ENCODE results near the gene UBAP1. TPM values are rescaled to one million over a fixed set of nuclear protein-coding genes. Genes with fewer than 3 reads are reported as not detected.
"Not testable (repeated sequence)": the region's sequence is repeated elsewhere in the genome, so short reads cannot be mapped to it uniquely, and the experiment has no call there.

UBAP1 gene
- total RNA-seq, 1 donor from 2014 or later: 51.9 TPM

DNA sequence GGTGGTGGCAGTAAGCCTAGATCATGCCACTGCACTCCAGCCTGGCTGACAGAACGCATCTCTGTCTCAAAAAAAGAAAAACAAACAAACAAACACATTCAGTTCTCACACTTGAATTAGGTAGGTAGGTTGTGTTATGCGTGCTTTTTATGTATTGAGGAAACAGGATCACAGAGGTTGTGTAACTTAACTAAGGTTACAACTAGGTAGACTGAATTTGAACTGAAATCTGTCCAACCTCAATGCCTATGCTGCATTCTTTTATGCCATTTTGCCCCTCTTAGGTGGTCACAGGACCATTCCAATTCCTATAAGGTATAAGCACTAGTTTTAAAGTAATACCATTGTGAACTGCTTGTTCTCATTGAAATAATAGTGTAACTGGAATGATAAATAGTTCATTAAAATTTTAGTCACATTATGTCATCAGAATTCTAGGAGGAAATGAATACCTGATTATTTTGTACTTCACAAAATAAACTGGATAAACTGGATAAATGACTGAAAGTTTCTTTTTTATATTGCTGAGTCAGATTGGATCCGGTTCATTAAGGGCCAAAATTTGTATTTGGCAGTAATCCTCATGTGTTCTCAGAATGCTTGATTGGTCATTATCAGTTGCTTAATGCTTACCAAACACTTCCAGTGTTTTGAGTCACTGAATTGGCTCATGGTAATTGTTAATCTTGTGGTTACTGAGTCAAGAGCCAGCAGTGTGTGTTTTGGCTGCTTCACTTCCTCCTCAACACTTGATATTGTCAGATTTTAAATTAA lies 7.1 kb downstream of the UBAP1 start:
- H3K27me3 ChIP-seq: no peaks in the 10 kb centered on the region
- peaks cover 7% of the 10 kb centered on the region for H3K36me3 ChIP-seq
- H3K4me3 ChIP-seq: no peak overlapping the region
- intact Hi-C loops (cut with DNase I): no loop called here
- ATAC-seq (peak; percentile 96), DNase-seq (no peak)
- H3K27ac ChIP-seq: peak overlapping the region; percentile 61
- peaks cover 31% of the 10 kb centered on the region for H3K4me1 ChIP-seq
- TF ChIP-seq, protein P1, sequence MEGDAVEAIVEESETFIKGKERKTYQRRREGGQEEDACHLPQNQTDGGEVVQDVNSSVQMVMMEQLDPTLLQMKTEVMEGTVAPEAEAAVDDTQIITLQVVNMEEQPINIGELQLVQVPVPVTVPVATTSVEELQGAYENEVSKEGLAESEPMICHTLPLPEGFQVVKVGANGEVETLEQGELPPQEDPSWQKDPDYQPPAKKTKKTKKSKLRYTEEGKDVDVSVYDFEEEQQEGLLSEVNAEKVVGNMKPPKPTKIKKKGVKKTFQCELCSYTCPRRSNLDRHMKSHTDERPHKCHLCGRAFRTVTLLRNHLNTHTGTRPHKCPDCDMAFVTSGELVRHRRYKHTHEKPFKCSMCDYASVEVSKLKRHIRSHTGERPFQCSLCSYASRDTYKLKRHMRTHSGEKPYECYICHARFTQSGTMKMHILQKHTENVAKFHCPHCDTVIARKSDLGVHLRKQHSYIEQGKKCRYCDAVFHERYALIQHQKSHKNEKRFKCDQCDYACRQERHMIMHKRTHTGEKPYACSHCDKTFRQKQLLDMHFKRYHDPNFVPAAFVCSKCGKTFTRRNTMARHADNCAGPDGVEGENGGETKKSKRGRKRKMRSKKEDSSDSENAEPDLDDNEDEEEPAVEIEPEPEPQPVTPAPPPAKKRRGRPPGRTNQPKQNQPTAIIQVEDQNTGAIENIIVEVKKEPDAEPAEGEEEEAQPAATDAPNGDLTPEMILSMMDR (IDR thresholded peaks at IDR 0.05): no peak
- H3K9me3 ChIP-seq: no peaks in the 10 kb centered on the region

DNA sequence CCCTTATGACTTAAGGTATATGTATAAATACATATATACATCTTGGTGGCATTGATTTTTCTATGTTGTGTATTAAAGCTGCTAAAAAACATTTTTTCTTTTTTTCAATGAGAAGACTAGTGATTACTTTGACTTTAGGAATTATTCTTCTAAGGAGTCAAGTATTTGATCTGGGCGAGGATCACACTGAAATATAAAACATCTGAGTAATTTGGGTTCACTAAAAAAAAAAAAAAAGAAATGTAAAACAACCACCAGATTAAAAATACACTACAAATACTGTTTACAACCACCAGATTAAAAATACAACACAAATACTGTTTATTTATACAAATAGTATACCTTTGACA lies 9.0 kb downstream of the UBAP1 start:
- Histone ChIP-seq H3K27me3 (no peaks in the 10 kb centered on the region), H3K9me3 (no peaks in the 10 kb centered on the region), H3K4me3 (no peak overlapping the region), H3K4me1 (peaks cover 42% of the 10 kb centered on the region), H3K27ac (no peak overlapping the region), H3K36me3 (peaks cover 7% of the 10 kb centered on the region)
- DNase-seq (no peak), ATAC-seq (no peak)
- intact Hi-C loops (cut with DNase I): no loop called here
- TF ChIP-seq, protein P1 (IDR thresholded peaks at IDR 0.05): no peak

DNA sequence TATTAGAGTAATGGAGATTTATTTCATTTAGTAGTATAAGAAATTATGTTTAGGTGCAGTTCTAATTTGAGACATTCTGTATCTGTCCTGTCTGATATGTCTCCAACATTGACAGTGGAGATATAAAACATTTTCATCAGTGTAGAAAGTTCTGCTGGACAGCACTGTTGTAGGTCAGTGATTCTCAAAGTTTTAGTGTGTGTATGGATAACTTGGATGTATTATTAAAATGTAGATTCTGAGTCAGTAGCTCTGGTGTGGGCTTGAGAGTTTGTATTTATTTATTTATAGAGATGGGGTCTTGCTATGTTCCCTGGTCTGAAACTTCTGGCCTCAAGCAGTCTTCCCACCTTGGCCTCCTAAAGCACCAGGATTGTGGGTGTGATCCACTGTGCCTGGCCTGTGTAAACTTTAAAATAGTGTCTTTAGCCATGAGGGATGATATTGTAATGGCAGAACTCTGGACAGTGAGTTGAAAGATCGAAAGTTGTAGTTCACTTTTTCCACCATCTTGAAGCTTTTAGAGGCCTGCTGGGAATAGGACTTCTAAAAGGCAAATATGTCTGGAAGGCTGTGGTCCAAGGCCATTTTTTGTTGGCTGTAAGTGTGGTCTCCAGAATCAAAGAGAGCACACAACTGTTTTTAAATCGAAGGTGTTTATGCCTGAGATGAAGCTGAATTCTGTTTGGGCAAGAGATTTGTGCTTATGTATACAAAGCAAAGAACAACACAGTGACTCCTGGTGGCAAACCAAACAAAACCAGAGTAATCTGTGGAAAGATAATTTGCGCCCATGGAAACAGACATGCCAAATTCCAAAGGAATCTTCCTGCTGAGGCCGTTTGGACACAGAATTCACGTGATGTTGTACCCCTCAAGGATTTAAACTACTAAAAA lies 12.4 kb downstream of the UBAP1 start:
- Histone ChIP-seq H3K4me3 (no peak overlapping the region), H3K27me3 (no peaks in the 10 kb centered on the region), H3K9me3 (no peaks in the 10 kb centered on the region), H3K4me1 (peaks cover 31% of the 10 kb centered on the region), H3K36me3 (peaks cover 1% of the 10 kb centered on the region), H3K27ac (no peak overlapping the region)
- DNase-seq: no peak
- intact Hi-C loops (cut with DNase I): no loop called here
- TF ChIP-seq, protein P1 (IDR thresholded peaks at IDR 0.05): peak; percentile 24
- ATAC-seq: no peak

DNA sequence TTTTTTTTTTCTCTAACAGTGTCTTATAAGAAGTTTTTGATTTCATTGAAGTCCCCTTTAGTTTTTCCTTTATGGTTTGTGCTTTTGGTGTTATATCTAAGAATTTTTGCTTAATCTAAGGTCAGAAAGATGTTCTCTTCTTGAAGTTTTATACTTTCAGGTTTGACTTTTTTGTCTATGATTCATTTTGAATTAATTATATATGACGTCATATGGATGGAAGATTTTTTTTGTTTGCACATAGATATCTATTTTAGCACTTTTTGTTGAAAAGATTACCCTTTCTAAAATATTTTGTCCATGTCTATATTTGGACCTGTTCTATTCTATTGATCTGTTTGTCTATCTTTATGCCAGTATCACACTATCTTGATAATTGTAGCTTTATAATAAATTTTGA lies 16.3 kb downstream of the UBAP1 start:
- Histone ChIP-seq H3K36me3 (peaks cover 5% of the 10 kb centered on the region), H3K4me3 (no peak overlapping the region), H3K4me1 (peaks cover 22% of the 10 kb centered on the region), H3K27ac (no peak overlapping the region), H3K27me3 (no peaks in the 10 kb centered on the region), H3K9me3 (no peaks in the 10 kb centered on the region)
- TF ChIP-seq, protein P1 (IDR thresholded peaks at IDR 0.05): no peak
- DNase-seq (no peak), ATAC-seq (no peak)
- intact Hi-C loops (cut with DNase I): no loop called here

DNA sequence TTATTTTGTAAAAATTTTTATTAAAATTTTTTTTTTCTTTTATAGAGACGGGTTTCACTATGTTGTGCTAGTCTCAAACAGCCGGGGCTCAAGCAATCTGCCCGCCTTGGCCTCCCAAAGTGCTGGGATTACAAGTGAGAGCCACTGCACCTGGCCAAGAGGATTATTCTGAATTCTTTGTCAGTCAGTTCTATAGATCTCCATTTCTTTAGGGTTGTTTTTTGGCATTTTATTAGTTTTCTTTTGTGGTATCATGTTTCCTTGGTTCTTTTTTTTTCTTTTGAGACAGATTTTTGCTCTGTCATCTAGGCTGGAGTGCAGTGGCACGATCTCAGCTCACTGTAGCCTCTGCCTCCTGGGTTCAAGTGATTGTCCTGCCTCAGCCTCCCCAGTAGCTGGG lies 18.4 kb downstream of the UBAP1 start:
- intact Hi-C loops (cut with DNase I); H3K9me3 ChIP-seq; H3K4me3 ChIP-seq; H3K27me3 ChIP-seq; DNase-seq; ATAC-seq; H3K27ac ChIP-seq: not testable (repeated sequence)
- H3K36me3 ChIP-seq: peaks cover 17% of the 10 kb centered on the region
- H3K4me1 ChIP-seq: peaks cover 11% of the 10 kb centered on the region

All from upper lobe of right lung (tissue), 1 donor.